HG03575 (cell line): ENCODE results near the gene PEBP1.

ENCODE experiments used
- ATAC-seq: cut with Tn5 transposase; IDR thresholded peaks from one replicate; pipeline ENCODE4 v1.9.1; 2021; ENCODE audit not compliant: unreplicated experiment, insufficient number of reproducible peaks, low FRiP score; ENCODE audit errors: extremely low read depth

PEBP1 gene

GRCh38 chr12:118187751-118188435 is 52.0 kb downstream of the PEBP1 start:
- ATAC-seq, result no peak

GRCh38 chr12:118188690-118189371 is 52.9 kb downstream of the PEBP1 start:
- no peak for ATAC-seq

- no peak for ATAC-seq
These were observed 53.8 kb downstream of the PEBP1 start for GRCh38 chr12:118189741-118190191.

DNA sequence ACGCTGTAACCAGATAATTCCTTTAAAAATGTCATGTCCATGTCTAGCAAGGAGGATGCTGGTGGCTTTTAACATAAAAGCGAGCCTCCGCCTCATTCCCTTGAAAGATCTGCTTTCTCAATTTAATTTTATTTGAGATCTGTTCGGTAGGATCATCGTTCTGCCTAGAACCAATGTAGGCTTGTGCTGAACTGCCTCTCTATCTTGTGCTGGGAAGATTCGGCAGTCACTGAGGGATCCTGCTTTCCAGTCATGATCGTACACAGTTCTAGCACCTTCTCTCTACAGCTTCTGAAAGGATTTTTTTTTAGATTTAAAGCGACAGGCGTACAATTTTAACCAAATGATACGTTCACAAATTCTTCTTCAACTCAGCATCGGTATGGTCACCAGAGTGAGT is 54.3 kb downstream of the PEBP1 start:
- no peak for ATAC-seq

- no peak for ATAC-seq
These were observed 57.6 kb downstream of the PEBP1 start for GRCh38 chr12:118193477-118193876.

GRCh38 chr12:118193958-118194357 is 58.0 kb downstream of the PEBP1 start:
- ATAC-seq, result no peak
